WTC11 (cell line): ENCODE measurements around the gene LCTL. TPM values are rescaled to one million over a fixed set of nuclear protein-coding genes. Genes with fewer than 3 reads are reported as not detected.

Source experiments
- ATAC-seq: fragments of 200-7000 bp; cut with Tn5 transposase; 2 replicates; pipeline ENCODE4 v1.10.0; 2021; ENCODE audit warnings: mild to moderate bottlenecking, moderate library complexity
- CTCF ChIA-PET: fragments of 300-600 bp; sonication (Branson Sonifier 250); formaldehyde crosslinking; loops from one replicate; lab custom pipeline; 2021; ENCODE audit warnings: antibody characterized with exemption; lab: Charles Lee
- POLR2A ChIA-PET: fragments of 350-600 bp; sonication (Branson Sonifier 250); formaldehyde crosslinking; loops from one replicate; lab custom pipeline; 2021; ENCODE audit warnings: antibody characterized with exemption; lab: Charles Lee
- DNase-seq: peaks from one replicate; pipeline ENCODE4 v3.0.0; 2021; ENCODE audit warnings: low spot score
- H3K27ac Mint-ChIP-seq: 2 replicates; pipeline ENCODE4 v1.8.0; 2021; ENCODE audit warnings: mixed read lengths
- H3K27me3 Mint-ChIP-seq: 2 replicates; pipeline ENCODE4 v1.8.0; 2021; ENCODE audit warnings: low read depth, mild to moderate bottlenecking, moderate library complexity, mixed read lengths
- H3K36me3 Mint-ChIP-seq: 2 replicates; pipeline ENCODE4 v1.8.0; 2021; ENCODE audit warnings: mixed read lengths
- H3K4me1 Mint-ChIP-seq: 2 replicates; pipeline ENCODE4 v1.8.0; 2022; ENCODE audit warnings: mixed read lengths
- H3K4me3 Mint-ChIP-seq: 2 replicates; pipeline ENCODE4 v1.8.0; 2021; ENCODE audit warnings: mild to moderate bottlenecking, moderate library complexity, mixed read lengths
- H3K9me3 Mint-ChIP-seq: 2 replicates; pipeline ENCODE4 v1.8.0; 2021; ENCODE audit warnings: mixed read lengths
- ELF4 ChIP-seq: sonication (generic); formaldehyde crosslinking; IDR thresholded peaks from 2 replicates; pipeline ENCODE4 v1.8.1; 2022; ENCODE audit warnings: low read depth, mild to moderate bottlenecking, moderate library complexity, missing genetic modification reagents
- ESRRA ChIP-seq: sonication (generic); formaldehyde crosslinking; IDR thresholded peaks from 2 replicates; pipeline ENCODE4 v1.8.1; 2022; ENCODE audit warnings: mild to moderate bottlenecking, missing genetic modification reagents, borderline replicate concordance
- ETV6 ChIP-seq: sonication (generic); formaldehyde crosslinking; IDR thresholded peaks from 2 replicates; pipeline ENCODE4 v1.8.1; 2022; ENCODE audit warnings: mild to moderate bottlenecking, missing genetic modification reagents
- GRHL2 ChIP-seq: fragments of 250-450 bp; sonication (Bioruptor Pico); IDR thresholded peaks from 2 replicates; pipeline ENCODE4 v1.8.0; 2022; ENCODE audit warnings: mild to moderate bottlenecking, moderate library complexity; ENCODE audit not compliant: insufficient replicate concordance, severe bottlenecking
- TCF7 ChIP-seq: sonication (generic); formaldehyde crosslinking; IDR thresholded peaks from 2 replicates; pipeline ENCODE4 v1.8.0; 2022; ENCODE audit warnings: mild to moderate bottlenecking, low read depth, missing genetic modification reagents, moderate library complexity
- TP53 ChIP-seq: sonication (generic); formaldehyde crosslinking; IDR thresholded peaks from 2 replicates; pipeline ENCODE4 v1.8.1; 2023; ENCODE audit warnings: mild to moderate bottlenecking, missing genetic modification reagents
- ZBTB43 ChIP-seq: sonication (generic); formaldehyde crosslinking; IDR thresholded peaks from 2 replicates; pipeline ENCODE4 v1.8.1; 2023; ENCODE audit warnings: mild to moderate bottlenecking, missing genetic modification reagents
- ZNF138 ChIP-seq: sonication (generic); formaldehyde crosslinking; conservative IDR thresholded peaks from 2 replicates; pipeline ENCODE4 v1.8.1; 2022; ENCODE audit warnings: mild to moderate bottlenecking, moderate library complexity, missing genetic modification reagents
- ZNF263 ChIP-seq: sonication (generic); formaldehyde crosslinking; IDR thresholded peaks from 2 replicates; pipeline ENCODE4 v1.8.1; 2022; ENCODE audit warnings: low read depth, mild to moderate bottlenecking, moderate library complexity, missing genetic modification reagents
- ZNF423 ChIP-seq: fragments of 250-450 bp; sonication (Bioruptor Pico); IDR thresholded peaks from 2 replicates; pipeline ENCODE4 v2.1.2; 2022; ENCODE audit warnings: mild to moderate bottlenecking, moderate library complexity
- ZNF425 ChIP-seq: fragments of 250-450 bp; sonication (Bioruptor Pico); conservative IDR thresholded peaks from 2 replicates; pipeline ENCODE4 v1.9.0; 2021; ENCODE audit warnings: mild to moderate bottlenecking
- ZNF532 ChIP-seq: fragments of 250-450 bp; sonication (Bioruptor Pico); IDR thresholded peaks from 2 replicates; pipeline ENCODE4 v1.9.0; 2021; ENCODE audit warnings: mild to moderate bottlenecking, borderline replicate concordance
- total RNA-seq: library from RNA; stranded (reverse); gene quantifications from 3 replicates; pipeline ENCODE4 v1.2.3, GENCODE V29; 2021
- TF ChIP-seq, protein P1 (sequence below): sonication (generic); formaldehyde crosslinking; IDR thresholded peaks from 2 replicates; pipeline ENCODE4 v1.8.0; 2023; ENCODE audit warnings: mild to moderate bottlenecking, missing genetic modification reagents

Gene LCTL
- total RNA-seq, 1 experiment from 2014 or later = 2.2 TPM

GRCh38 chr15:66601521-66601920 is 35.7 kb upstream of the LCTL start:
- no peak for TF ChIP-seq TCF7 (CRISPR knock-in tag)
- TF ChIP-seq ETV6 (CRISPR knock-in tag) = no peak
- no peak for TF ChIP-seq ELF4
- no peak for TF ChIP-seq GRHL2 (CRISPR knock-in tag)
- no peak for TF ChIP-seq ZNF263 (CRISPR knock-in tag)
- no peak for TF ChIP-seq TP53 (CRISPR knock-in tag)
- TF ChIP-seq, protein P1, sequence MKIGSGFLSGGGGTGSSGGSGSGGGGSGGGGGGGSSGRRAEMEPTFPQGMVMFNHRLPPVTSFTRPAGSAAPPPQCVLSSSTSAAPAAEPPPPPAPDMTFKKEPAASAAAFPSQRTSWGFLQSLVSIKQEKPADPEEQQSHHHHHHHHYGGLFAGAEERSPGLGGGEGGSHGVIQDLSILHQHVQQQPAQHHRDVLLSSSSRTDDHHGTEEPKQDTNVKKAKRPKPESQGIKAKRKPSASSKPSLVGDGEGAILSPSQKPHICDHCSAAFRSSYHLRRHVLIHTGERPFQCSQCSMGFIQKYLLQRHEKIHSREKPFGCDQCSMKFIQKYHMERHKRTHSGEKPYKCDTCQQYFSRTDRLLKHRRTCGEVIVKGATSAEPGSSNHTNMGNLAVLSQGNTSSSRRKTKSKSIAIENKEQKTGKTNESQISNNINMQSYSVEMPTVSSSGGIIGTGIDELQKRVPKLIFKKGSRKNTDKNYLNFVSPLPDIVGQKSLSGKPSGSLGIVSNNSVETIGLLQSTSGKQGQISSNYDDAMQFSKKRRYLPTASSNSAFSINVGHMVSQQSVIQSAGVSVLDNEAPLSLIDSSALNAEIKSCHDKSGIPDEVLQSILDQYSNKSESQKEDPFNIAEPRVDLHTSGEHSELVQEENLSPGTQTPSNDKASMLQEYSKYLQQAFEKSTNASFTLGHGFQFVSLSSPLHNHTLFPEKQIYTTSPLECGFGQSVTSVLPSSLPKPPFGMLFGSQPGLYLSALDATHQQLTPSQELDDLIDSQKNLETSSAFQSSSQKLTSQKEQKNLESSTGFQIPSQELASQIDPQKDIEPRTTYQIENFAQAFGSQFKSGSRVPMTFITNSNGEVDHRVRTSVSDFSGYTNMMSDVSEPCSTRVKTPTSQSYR = no peak
- no peak for TF ChIP-seq ZNF532 (CRISPR knock-in tag)
- no peak for TF ChIP-seq ZNF138 (CRISPR knock-in tag)
- TF ChIP-seq ZNF425 (CRISPR knock-in tag) = no peak
- no peaks in the 10 kb centered on the region for H3K27me3 Mint-ChIP-seq
- CTCF ChIA-PET = interaction anchor here (4.1 kb wide), 1 partner anchor 250 kb away, joined by 16 read pairs; no protein-coding TSS in a partner anchor

DNA sequence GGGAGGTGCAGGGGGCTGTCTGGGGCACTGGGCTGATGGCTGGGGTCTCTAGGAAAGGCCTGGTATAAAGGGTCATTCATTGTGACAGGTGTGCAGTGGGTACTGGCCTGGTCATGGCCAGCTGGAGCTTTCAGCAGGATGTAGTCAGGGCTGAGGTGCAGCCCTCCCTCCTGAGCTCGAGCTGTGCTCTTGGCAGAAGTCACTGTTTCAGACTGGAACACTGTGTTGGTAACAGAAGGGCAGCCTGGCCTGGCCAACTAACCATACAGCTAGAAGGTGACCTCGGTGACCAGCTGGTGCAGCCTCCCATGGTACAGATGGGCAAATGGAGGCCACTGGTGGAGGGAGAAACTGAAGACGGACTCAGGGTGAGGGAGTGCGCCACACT is 34.4 kb upstream of the LCTL start:
- ChIA-PET POLR2A (interaction anchor here (0.6 to 0.7 kb wide), 2 partner anchors 19 to 57 kb away, joined by 3 to 5 read pairs; no protein-coding TSS in a partner anchor), CTCF (interaction anchor here (0.9 to 4.1 kb wide), 5 partner anchors 19 to 262 kb away, joined by 3 to 16 read pairs (median 5); no protein-coding TSS in a partner anchor)
- Mint-ChIP-seq H3K27me3 (no peaks in the 10 kb centered on the region), H3K36me3 (no peaks in the 10 kb centered on the region), H3K4me1 (no peaks in the 10 kb centered on the region), H3K27ac (no peak overlapping the region), H3K4me3 (no peak overlapping the region), H3K9me3 (no peaks in the 10 kb centered on the region)
- DNase-seq (no peak), ATAC-seq (no peak)
- TF ChIP-seq ESRRA (no peak), ZNF423 (CRISPR knock-in tag) (no peak), ZBTB43 (CRISPR knock-in tag) (no peak)

More at GRCh38 chr15:66601521-66601920, 35.7 kb upstream of the LCTL start:
- DNase-seq = no peak
- H3K36me3 Mint-ChIP-seq = no peaks in the 10 kb centered on the region
- H3K9me3 Mint-ChIP-seq = no peaks in the 10 kb centered on the region
- no peak overlapping the region for H3K4me3 Mint-ChIP-seq
- no peak overlapping the region for H3K27ac Mint-ChIP-seq
- no peaks in the 10 kb centered on the region for H3K4me1 Mint-ChIP-seq
- POLR2A ChIA-PET = no interaction called here
- ATAC-seq = no peak
